VCaP (cell line): ENCODE data around the gene UBAC2.

Source experiments
- H3K27ac ChIP-seq: fragments of 450-650 bp; 2 replicates; pipeline ENCODE4 v1.5.1; 2017
- TF ChIP-seq, protein P1 (sequence below): fragments of 450-650 bp; conservative IDR thresholded peaks from 2 replicates; pipeline ENCODE4 v1.5.1; 2017; ENCODE audit warnings: mild to moderate bottlenecking, moderate library complexity

The UBAC2 gene

DNA sequence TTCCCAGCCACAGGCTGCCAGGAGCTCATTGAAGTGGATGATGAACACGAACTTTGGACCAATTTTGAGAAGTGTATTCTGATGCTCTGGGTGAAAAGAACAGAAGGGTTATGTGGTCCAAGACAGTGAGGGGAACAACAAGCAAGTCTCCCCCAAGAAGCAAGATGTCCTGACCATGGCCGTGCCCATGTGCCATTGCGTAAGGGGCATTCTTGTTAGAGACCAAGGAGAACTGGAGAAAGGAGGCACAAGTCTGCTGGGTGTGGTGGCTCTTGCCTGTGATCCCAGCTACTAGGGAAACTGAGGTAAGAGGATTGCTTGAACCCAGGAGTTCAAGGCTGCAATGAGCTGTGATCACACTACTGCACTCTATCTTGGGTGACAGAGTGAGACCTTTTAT lies 27.0 kb upstream of the UBAC2 start:
- TF ChIP-seq, protein P1, sequence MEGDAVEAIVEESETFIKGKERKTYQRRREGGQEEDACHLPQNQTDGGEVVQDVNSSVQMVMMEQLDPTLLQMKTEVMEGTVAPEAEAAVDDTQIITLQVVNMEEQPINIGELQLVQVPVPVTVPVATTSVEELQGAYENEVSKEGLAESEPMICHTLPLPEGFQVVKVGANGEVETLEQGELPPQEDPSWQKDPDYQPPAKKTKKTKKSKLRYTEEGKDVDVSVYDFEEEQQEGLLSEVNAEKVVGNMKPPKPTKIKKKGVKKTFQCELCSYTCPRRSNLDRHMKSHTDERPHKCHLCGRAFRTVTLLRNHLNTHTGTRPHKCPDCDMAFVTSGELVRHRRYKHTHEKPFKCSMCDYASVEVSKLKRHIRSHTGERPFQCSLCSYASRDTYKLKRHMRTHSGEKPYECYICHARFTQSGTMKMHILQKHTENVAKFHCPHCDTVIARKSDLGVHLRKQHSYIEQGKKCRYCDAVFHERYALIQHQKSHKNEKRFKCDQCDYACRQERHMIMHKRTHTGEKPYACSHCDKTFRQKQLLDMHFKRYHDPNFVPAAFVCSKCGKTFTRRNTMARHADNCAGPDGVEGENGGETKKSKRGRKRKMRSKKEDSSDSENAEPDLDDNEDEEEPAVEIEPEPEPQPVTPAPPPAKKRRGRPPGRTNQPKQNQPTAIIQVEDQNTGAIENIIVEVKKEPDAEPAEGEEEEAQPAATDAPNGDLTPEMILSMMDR, result no peak
- no peak overlapping the region for H3K27ac ChIP-seq

DNA sequence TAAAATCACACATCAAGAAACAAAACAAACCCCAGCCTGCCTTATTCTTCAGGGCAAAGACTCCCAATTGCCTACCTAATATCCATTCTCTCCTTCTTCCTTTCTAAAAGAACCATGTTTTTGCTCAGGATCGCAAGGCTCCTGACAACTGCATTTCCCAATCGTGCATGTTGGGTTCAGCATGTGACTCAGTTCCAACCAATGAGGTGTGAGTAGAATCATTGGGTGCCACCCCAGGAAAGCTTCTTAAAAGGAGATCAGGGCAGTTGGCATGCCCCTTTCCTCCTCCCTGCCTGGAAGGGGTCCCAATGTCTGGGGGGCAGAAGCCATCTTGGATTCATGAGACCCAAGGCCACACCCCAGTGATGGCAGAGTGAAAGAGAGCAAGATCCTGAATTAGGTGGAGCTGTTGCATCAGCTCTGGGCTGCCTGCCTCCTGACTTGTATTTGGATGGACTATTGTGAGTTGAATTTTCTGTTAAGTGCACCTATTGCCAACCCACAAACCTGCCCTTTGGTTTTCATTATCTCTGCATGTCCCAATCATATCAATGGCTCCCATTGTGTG lies 26.0 kb upstream of the UBAC2 start:
- H3K27ac ChIP-seq, result no peak overlapping the region
- TF ChIP-seq, protein P1, result no peak

DNA sequence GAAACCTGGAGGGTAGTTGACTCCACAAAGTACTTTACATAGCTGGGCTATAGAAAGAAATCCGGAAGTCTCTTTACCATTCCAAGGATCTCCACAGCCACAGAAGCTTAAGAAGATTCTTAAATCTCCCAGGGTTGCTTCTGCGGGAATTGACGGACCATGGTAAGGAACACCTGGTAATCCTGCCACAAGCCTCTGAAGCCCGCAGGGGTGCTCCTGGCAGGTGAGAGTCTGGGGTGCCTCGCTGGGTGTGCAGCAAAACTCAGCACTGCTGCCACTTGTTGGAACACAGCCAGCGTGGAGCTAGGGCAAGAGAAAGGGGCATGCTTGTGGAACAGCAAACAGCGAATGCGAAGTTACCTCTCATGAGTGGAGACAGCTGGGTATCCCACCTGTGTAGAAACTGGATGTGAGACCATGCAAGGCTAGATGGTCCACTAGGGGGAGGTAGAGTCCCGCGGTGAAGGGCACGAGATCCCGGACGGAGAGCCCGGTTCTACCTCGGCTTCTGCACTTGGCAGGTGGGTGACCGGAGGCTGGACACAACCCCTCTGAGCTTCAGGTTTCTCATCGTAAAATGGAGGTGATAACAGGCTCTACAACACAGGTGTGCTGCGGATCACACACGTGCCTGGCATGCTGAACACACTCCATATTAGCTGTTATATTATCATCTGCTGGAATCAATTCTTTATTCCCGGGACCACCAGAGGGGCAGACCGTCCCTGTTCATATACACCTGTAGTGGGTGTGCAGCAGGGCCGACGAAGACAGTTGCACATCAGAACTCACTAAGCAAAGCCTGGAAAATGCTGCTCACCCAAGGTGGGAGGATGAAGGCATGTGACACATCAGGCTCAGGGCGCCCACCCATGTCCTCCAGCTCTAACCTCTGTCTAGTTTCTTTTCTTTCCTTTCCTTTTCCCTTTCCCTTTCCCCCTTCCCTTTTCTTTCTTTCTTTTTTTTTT lies 24.1 kb upstream of the UBAC2 start:
- H3K27ac ChIP-seq, result no peak overlapping the region
- TF ChIP-seq, protein P1, result peak; percentile 97

DNA sequence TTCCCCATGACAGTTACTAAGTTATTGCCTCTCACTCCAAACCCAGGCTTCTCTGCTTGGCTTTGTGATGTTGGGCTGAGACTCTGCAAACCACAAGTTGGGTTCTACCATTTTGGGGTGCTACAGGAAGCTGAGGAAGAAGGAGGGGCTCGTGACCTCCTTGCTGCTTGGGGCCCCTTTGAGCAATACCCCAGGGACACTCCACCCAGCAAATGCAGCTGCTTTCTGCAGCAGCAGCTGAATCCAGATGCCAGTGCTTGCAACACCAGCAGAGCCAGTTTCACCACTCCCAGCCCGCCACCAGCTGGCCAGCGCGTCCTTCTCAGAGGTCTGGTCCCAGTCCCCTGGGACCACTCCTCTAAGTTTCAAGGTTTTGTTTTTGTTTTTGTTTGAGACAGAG lies 22.0 kb upstream of the UBAC2 start:
- TF ChIP-seq, protein P1, result no peak
- H3K27ac ChIP-seq, result no peak overlapping the region

DNA sequence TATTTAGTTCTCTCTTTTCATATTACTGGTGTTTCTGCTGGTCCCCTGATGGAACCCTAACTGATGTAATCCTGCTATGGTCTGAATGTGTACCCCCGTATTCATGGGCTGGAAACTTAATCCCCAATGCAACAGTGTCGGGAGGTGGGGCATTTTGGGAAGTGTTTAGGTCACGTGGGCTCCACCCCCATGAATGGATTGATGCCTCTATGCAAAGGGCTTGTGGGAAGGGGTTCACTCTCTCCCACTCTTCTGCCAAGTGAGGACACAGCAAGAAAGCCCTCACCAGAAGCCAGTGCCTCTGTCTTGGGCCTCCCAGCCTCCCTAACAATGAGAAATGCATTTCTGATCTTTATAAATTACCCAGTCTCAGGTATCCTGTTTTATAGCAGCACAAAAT lies 21.2 kb upstream of the UBAC2 start:
- TF ChIP-seq, protein P1, result no peak
- H3K27ac ChIP-seq, result no peak overlapping the region

DNA sequence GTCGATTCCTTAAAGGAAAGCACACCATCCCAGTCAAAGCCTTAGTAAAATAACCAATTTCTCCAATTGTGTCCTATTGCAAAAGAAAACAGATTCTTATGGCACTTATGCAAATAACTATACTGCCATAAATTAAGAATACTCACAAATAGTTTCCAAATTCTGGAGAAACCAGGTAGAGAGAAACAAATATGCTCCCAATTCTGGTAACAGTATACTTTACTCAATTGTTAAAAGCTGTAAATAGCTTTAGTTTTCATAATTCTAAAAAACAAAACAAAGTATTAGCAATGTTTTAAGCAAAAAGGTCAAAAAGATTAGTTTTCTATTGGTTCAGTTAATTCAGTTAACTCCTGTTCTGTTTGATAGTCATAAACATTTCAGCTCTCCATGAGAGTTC lies 18.2 kb upstream of the UBAC2 start:
- TF ChIP-seq, protein P1, result no peak
- no peak overlapping the region for H3K27ac ChIP-seq

DNA sequence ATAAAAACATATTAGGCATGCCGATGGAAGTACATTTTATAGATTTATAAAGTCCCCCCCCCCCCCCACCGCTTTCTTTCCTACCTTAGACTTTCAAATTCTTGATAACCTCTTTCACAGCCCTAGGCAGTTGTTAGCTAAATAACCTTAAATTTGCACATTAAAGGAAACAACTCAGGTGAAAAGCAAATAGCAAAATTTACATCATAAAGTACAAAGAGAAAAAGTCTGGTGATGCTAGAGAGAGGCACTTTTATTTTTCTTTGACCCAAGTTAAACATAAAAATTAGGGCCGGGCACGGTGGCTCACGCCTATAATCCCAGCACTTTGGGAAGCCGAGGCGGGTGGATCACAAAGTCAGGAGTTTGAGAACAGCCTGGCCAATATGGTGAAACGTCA lies 15.0 kb upstream of the UBAC2 start:
- H3K27ac ChIP-seq, result no peak overlapping the region
- TF ChIP-seq, protein P1, result no peak
